Peyer's patch (tissue), 4 donors: ENCODE data around the gene GNB2.
"Not testable (repeated sequence)": the region's sequence is repeated elsewhere in the genome, so short reads cannot be mapped to it uniquely, and the experiment has no call there.

ENCODE experiments used
- POLR2A ChIP-seq, 2 donors: fragments of 450-650 bp; IDR thresholded peaks; one replicate each; pipeline ENCODE4 v1.5.1; 2017; ENCODE audit warnings: antibody characterized with exemption in 2 of 2, mild to moderate bottlenecking in 2 of 2, moderate library complexity in 2 of 2
- TF ChIP-seq, protein P1 (sequence below), 6 experiments: fragments of 450-650 bp in 4 of 6; fragments of 200-600 bp in 2 of 6; sonication (generic) in 1 of 6; IDR thresholded peaks; one replicate each; pipeline ENCODE4 v1.5.1; 2017 to 2019; ENCODE audit warnings: antibody characterized with exemption in 6 of 6, mild to moderate bottlenecking in 3 of 6, moderate library complexity in 1 of 6

DNA sequence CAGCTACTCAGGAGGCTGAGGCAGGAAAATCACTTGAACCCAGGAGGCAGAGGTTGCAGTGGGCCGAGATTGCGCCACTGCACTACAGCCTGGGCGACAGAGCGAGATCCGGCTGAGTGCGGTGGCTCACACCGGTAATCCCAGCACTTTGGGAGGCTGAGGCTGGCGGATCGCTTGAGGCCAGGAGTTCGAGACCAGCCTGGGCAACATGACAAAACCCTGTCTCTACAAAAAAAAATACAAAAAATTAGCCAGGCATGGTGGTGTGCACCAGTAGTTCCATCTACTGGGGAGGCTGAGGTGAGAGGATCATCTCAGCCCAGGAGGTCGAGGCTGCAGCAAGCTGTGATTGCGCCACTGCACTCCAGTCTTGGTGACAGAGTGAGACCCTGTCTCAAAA is 4.4 kb upstream of the GNB2 start:
- TF ChIP-seq, protein P1, sequence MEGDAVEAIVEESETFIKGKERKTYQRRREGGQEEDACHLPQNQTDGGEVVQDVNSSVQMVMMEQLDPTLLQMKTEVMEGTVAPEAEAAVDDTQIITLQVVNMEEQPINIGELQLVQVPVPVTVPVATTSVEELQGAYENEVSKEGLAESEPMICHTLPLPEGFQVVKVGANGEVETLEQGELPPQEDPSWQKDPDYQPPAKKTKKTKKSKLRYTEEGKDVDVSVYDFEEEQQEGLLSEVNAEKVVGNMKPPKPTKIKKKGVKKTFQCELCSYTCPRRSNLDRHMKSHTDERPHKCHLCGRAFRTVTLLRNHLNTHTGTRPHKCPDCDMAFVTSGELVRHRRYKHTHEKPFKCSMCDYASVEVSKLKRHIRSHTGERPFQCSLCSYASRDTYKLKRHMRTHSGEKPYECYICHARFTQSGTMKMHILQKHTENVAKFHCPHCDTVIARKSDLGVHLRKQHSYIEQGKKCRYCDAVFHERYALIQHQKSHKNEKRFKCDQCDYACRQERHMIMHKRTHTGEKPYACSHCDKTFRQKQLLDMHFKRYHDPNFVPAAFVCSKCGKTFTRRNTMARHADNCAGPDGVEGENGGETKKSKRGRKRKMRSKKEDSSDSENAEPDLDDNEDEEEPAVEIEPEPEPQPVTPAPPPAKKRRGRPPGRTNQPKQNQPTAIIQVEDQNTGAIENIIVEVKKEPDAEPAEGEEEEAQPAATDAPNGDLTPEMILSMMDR (IDR thresholded peaks at IDR 0.05) = not testable (repeated sequence)
- TF ChIP-seq POLR2A (IDR thresholded peaks at IDR 0.05) = not testable (repeated sequence)
